IMR-90 (cell line): Measurements from ENCODE around the gene HDAC7. TPM values are rescaled to one million over a fixed set of nuclear protein-coding genes. Genes with fewer than 3 reads are reported as not detected.

Experiments
- ATAC-seq: fragments of 200-7000 bp; cut with Tn5 transposase; 2 replicates; pipeline ENCODE4 v1.9.1; 2020; ENCODE audit warnings: low read depth, mild to moderate bottlenecking, moderate library complexity
- BruUV-seq: library from RNA; stranded (reverse); fragments of 400-500 nt; replicated peaks from 2 replicates; lab custom pipeline; 2021; lab: Mats Ljungman, UMichigan
- CTCF ChIA-PET: fragments of 300-600 bp; formaldehyde crosslinking; extraction: SDS; loops from one replicate; lab custom pipeline; 2021; ENCODE audit warnings: antibody characterized with exemption; lab: Yijun Ruan, JAX
- POLR2A ChIA-PET: fragments of 300-600 bp; sonication (Branson Sonifier 250); formaldehyde crosslinking; loops from one replicate; lab custom pipeline; 2022; ENCODE audit warnings: antibody characterized with exemption; ENCODE audit not compliant: unreplicated experiment; lab: Charles Lee
- DNase-seq: peaks from one replicate; pipeline ENCODE4 v3.0.0; 2013
- H2AFZ ChIP-seq: replicated peaks from 2 replicates; pipeline ENCODE3; 2013; ENCODE audit warnings: low read length, mild to moderate bottlenecking; ENCODE audit not compliant: poor library complexity
- H2AK5ac ChIP-seq: 2 replicates; pipeline ENCODE4 v1.6.1; 2013; ENCODE audit warnings: low read depth, low read length, inconsistent platforms
- H2AK9ac ChIP-seq: replicated peaks from 2 replicates; pipeline ENCODE3; 2013; ENCODE audit warnings: mild to moderate bottlenecking, low read depth, low read length, moderate library complexity; ENCODE audit not compliant: poor library complexity
- H2BK120ac ChIP-seq: 2 replicates; pipeline ENCODE4 v1.6.1; 2013; ENCODE audit warnings: low read depth, low read length, inconsistent platforms
- H2BK15ac ChIP-seq: 3 replicates; pipeline ENCODE4 v1.6.1; 2013; ENCODE audit warnings: low read depth, low read length, inconsistent platforms
- H2BK20ac ChIP-seq: 2 replicates; pipeline ENCODE4 v1.6.1; 2013; ENCODE audit warnings: low read depth, mild to moderate bottlenecking, inconsistent platforms, low read length, moderate library complexity
- H2BK5ac ChIP-seq: 2 replicates; pipeline ENCODE4 v1.6.1; 2013; ENCODE audit warnings: mild to moderate bottlenecking, low read depth, low read length, inconsistent platforms; ENCODE audit not compliant: poor library complexity, severe bottlenecking
- H3K14ac ChIP-seq: replicated peaks from 2 replicates; pipeline ENCODE4 v1.6.1; 2013; ENCODE audit warnings: low read depth, low read length, inconsistent platforms
- H3K18ac ChIP-seq: 2 replicates; pipeline ENCODE4 v1.6.1; 2013; ENCODE audit warnings: low read depth, low read length, control low read depth
- H3K23ac ChIP-seq: 2 replicates; pipeline ENCODE4 v1.6.1; 2013; ENCODE audit warnings: low read depth, low read length, inconsistent platforms
- H3K27ac ChIP-seq: 2 replicates; pipeline ENCODE4 v1.5.1; 2013; ENCODE audit warnings: mild to moderate bottlenecking, control low read depth, low read length; ENCODE audit not compliant: insufficient read depth
- H3K27me3 ChIP-seq: 2 replicates; pipeline ENCODE4 v1.6.1; 2013; ENCODE audit warnings: low read length; ENCODE audit not compliant: control insufficient read depth, insufficient read depth
- H3K36me3 ChIP-seq: 2 replicates; pipeline ENCODE4 v1.6.1; 2013; ENCODE audit warnings: low read length, mixed read lengths; ENCODE audit not compliant: control insufficient read depth, insufficient read depth
- H3K4ac ChIP-seq: 2 replicates; pipeline ENCODE4 v1.6.1; 2013; ENCODE audit warnings: low read depth, low read length, inconsistent platforms
- H3K4me1 ChIP-seq: 2 replicates; pipeline ENCODE4 v1.6.1; 2013; ENCODE audit warnings: low read length, mixed read lengths; ENCODE audit not compliant: control insufficient read depth, insufficient read depth
- H3K4me2 ChIP-seq: 2 replicates; pipeline ENCODE4 v1.6.1; 2013; ENCODE audit warnings: low read depth, mild to moderate bottlenecking, control low read depth, low read length, moderate library complexity
- H3K4me3 ChIP-seq: 2 replicates; pipeline ENCODE4 v1.5.1; 2013; ENCODE audit warnings: low read depth, mild to moderate bottlenecking, control low read depth, low read length, moderate library complexity; ENCODE audit not compliant: insufficient read depth
- H3K56ac ChIP-seq: 2 replicates; pipeline ENCODE4 v1.6.1; 2013; ENCODE audit warnings: low read length, inconsistent platforms; ENCODE audit not compliant: insufficient read depth; ENCODE audit errors: extremely low read depth
- H3K79me1 ChIP-seq, 2 experiments: 2 replicates each; pipeline ENCODE4 v1.6.1; 2013; ENCODE audit warnings: low read length in 2 of 2, inconsistent platforms in 1 of 2, low read depth in 1 of 2
- H3K9ac ChIP-seq: 2 replicates; pipeline ENCODE4 v1.6.1; 2013; ENCODE audit warnings: low read depth, low read length, control low read depth
- H3K9me1 ChIP-seq: 2 replicates; pipeline ENCODE4 v1.6.1; 2013; ENCODE audit warnings: low read length, inconsistent platforms; ENCODE audit not compliant: insufficient read depth
- H3K9me3 ChIP-seq: 2 replicates; pipeline ENCODE4 v1.6.1; 2013; ENCODE audit warnings: low read length; ENCODE audit not compliant: control insufficient read depth, insufficient read depth
- H4K20me1 ChIP-seq: 2 replicates; pipeline ENCODE4 v1.6.1; 2013; ENCODE audit warnings: low read length, inconsistent platforms; ENCODE audit not compliant: insufficient read depth
- H4K5ac ChIP-seq: 2 replicates; pipeline ENCODE4 v1.6.1; 2013; ENCODE audit warnings: mild to moderate bottlenecking, low read depth, low read length, control low read depth
- H4K8ac ChIP-seq, 2 experiments: 2 replicates each; pipeline ENCODE4 v1.6.1; 2013; ENCODE audit warnings: low read depth in 2 of 2, low read length in 2 of 2, control low read depth in 1 of 2, inconsistent platforms in 1 of 2
- H4K91ac ChIP-seq: 2 replicates; pipeline ENCODE4 v1.6.1; 2013; ENCODE audit warnings: low read depth, low read length, inconsistent platforms; ENCODE audit not compliant: insufficient read depth
- MAFK ChIP-seq: IDR thresholded peaks from 2 replicates; pipeline ENCODE4 v1.6.1; 2012; ENCODE audit warnings: low read depth, low read length, improper control_type of control experiment
- MXI1 ChIP-seq: IDR thresholded peaks from 2 replicates; pipeline ENCODE4 v1.6.1; 2012; ENCODE audit warnings: low read depth, mild to moderate bottlenecking, low read length, moderate library complexity, borderline replicate concordance
- POLR2A ChIP-seq: IDR thresholded peaks from 2 replicates; pipeline ENCODE4 v1.6.1; 2012; ENCODE audit warnings: mild to moderate bottlenecking, low read depth, low read length
- WGBS, 2 experiments: methylation state at CpG; one replicate each; pipeline versions ENCODE4 v1.1.5 to v1.1.7; 2013; ENCODE audit warnings: missing lambda C conversion rate in 2 of 2; ENCODE audit not compliant: insufficient read length in 1 of 2; ENCODE audit errors: extremely low coverage in 2 of 2; 5-methylcytosine and 5-hydroxymethylcytosine counted together
- dilution Hi-C: fragments of 300-500 bp; cut with HindIII; formaldehyde crosslinking; loops from one replicate; pipeline ENCODE4 v1.14.3; 2018; ENCODE audit warnings: low sequenced_read_pairs; ENCODE audit not compliant: unreplicated experiment
- in situ Hi-C: fragments of 300-500 bp; cut with MboI; formaldehyde crosslinking; loops from 3 replicates; pipeline ENCODE4 v1.14.3; 2019; ENCODE audit warnings: low sequenced_read_pairs, inconsistent platforms, mixed read lengths
- intact Hi-C: fragments of 100-400 bp; cut with micrococcal nuclease; formaldehyde crosslinking; loops from 2 replicates; pipeline ENCODE4 v1.10.0; 2022
- polyA plus RNA-seq, 3 experiments: library from polyadenylated mRNA; depleted of rRNA; stranded (reverse); fragments of >200 nt; gene quantifications; 2 replicates each; pipeline ENCODE4 v1.2.3, GENCODE V29; 2012; ENCODE audit warnings: low replicate concordance in 1 of 3
- total RNA-seq: library from RNA; depleted of rRNA; stranded (reverse); fragments of >200 nt; gene quantifications from 2 replicates; pipeline ENCODE4 v1.2.3, GENCODE V29; 2012

The HDAC7 gene
- total and polyA plus RNA-seq, 2 of the 4 experiments (the other 2 are of a cell fraction): 10.4 to 64.7 TPM

GRCh38 chr12:47807338-47807737 is 12.4 kb downstream of the HDAC7 start:
- H3K36me3 ChIP-seq: peaks cover 22% of the 10 kb centered on the region
- ChIA-PET POLR2A (interaction anchor here (1.4 kb wide), 1 partner anchor 10 kb away, joined by 4 read pairs; no protein-coding TSS in a partner anchor), CTCF (interaction anchor here (1.0 to 1.9 kb wide), 5 partner anchors 10 to 92 kb away, joined by 3 to 10 read pairs (median 5); no protein-coding TSS in a partner anchor)
- no peak overlapping the region for H4K91ac ChIP-seq
- dilution Hi-C loops (no loop called here), in situ Hi-C loops (no loop called here), intact Hi-C loops (no loop called here)
- no peak overlapping the region for H2BK15ac ChIP-seq
- peaks cover 41% of the 10 kb centered on the region for H3K9me1 ChIP-seq
- no peak overlapping the region for H2BK5ac ChIP-seq
- no peak for ATAC-seq
- H2AFZ ChIP-seq: no peak overlapping the region
- no peak overlapping the region for H3K4me3 ChIP-seq
- no peak overlapping the region for H4K5ac ChIP-seq
- TF ChIP-seq MXI1: no peak
- no peak for TF ChIP-seq POLR2A
- TF ChIP-seq MAFK: no peak
- no peaks in the 10 kb centered on the region for H3K27me3 ChIP-seq
- H3K4me2 ChIP-seq: no peak overlapping the region
- no peak overlapping the region for H3K18ac ChIP-seq
- no peak overlapping the region for H3K27ac ChIP-seq
- H2BK120ac ChIP-seq: no peak overlapping the region
- no TSS peak for BruUV-seq
- H4K20me1 ChIP-seq: peaks cover 99% of the 10 kb centered on the region
- peaks cover 64% of the 10 kb centered on the region for H3K4me1 ChIP-seq
- H3K79me1 ChIP-seq: peaks cover 8 to 90% of the 10 kb centered on the region in 2 experiments; a peak in 3 of 4 replicates
- H2AK9ac ChIP-seq: no peak overlapping the region
- WGBS, 2 experiments: no CpG with 5 or more reads among the region's 5 CpGs
- no peak overlapping the region; the same call in 1 of the 2 replicates for H3K14ac ChIP-seq
- no peak overlapping the region for H3K56ac ChIP-seq
- H3K4ac ChIP-seq: no peak overlapping the region
- no peaks in the 10 kb centered on the region for H3K9me3 ChIP-seq
- no peak overlapping the region for H2BK20ac ChIP-seq
- no peak overlapping the region for H3K23ac ChIP-seq
- no peak for DNase-seq
- peak overlapping the region; percentile 29; the same call in 1 of the 2 replicates for H2AK5ac ChIP-seq
- H4K8ac ChIP-seq: peak overlapping the region in 1 of 2 experiments; percentile 3; a peak in 1 of 4 replicates
- no peak overlapping the region for H3K9ac ChIP-seq
